RWPE1 (cell line): ENCODE measurements around the gene TCERG1L.

ENCODE experiments used
- CTCF ChIA-PET: fragments of 350-600 bp; sonication (Branson Sonifier 250); formaldehyde crosslinking; extraction: SDS; loops from one replicate; lab custom pipeline; 2021; lab: Yijun Ruan, JAX
- POLR2A ChIA-PET: fragments of 400-600 bp; formaldehyde crosslinking; extraction: SDS; loops from one replicate; lab custom pipeline; 2020; ENCODE audit warnings: antibody characterized with exemption; ENCODE audit not compliant: low non-redundant PET; lab: Yijun Ruan, JAX
- DNase-seq: peaks from one replicate; pipeline ENCODE4 v3.0.0; 2012; ENCODE audit warnings: low spot score
- H3K27ac ChIP-seq: fragments of 450-650 bp; 2 replicates; pipeline ENCODE4 v1.5.1; 2017
- TF ChIP-seq, protein P1 (sequence below): fragments of 450-650 bp; conservative IDR thresholded peaks from 2 replicates; pipeline ENCODE4 v1.5.1; 2017; ENCODE audit warnings: low read depth, mild to moderate bottlenecking

The TCERG1L gene

DNA sequence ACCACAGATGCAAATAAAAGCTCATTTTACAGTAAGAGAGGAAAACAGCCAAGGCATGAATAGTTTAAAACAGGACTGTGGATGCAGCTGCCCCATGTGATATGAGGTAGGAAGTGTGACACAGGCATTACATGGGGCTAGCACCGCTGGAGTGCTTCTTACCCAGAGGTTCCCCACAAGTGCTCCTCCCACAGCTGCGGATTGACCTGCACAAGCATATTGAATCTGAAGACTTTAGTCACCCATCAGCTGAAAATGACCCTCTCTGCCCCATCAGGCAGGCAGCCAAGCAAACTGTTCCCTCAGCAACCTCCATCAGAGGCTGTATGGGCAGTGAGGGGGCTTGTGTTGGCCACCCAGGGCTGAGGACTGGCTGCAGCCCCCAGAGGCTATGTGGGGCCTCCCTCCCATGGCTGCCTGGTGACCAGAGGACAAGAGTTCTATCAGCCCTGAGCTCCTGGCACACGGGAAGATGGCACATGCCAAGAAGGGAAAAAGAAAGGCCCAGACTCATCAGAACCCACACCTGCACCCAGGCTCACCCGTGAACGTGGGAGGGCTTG is 98.7 kb downstream of the TCERG1L start:
- TF ChIP-seq, protein P1, sequence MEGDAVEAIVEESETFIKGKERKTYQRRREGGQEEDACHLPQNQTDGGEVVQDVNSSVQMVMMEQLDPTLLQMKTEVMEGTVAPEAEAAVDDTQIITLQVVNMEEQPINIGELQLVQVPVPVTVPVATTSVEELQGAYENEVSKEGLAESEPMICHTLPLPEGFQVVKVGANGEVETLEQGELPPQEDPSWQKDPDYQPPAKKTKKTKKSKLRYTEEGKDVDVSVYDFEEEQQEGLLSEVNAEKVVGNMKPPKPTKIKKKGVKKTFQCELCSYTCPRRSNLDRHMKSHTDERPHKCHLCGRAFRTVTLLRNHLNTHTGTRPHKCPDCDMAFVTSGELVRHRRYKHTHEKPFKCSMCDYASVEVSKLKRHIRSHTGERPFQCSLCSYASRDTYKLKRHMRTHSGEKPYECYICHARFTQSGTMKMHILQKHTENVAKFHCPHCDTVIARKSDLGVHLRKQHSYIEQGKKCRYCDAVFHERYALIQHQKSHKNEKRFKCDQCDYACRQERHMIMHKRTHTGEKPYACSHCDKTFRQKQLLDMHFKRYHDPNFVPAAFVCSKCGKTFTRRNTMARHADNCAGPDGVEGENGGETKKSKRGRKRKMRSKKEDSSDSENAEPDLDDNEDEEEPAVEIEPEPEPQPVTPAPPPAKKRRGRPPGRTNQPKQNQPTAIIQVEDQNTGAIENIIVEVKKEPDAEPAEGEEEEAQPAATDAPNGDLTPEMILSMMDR: no peak
- H3K27ac ChIP-seq: no peak overlapping the region
- ChIA-PET POLR2A (no interaction called here), CTCF (interaction anchor here (0.7 kb wide), 1 partner anchor 72 kb away, joined by 3 read pairs; no protein-coding TSS in a partner anchor)
- no peak for DNase-seq

DNA sequence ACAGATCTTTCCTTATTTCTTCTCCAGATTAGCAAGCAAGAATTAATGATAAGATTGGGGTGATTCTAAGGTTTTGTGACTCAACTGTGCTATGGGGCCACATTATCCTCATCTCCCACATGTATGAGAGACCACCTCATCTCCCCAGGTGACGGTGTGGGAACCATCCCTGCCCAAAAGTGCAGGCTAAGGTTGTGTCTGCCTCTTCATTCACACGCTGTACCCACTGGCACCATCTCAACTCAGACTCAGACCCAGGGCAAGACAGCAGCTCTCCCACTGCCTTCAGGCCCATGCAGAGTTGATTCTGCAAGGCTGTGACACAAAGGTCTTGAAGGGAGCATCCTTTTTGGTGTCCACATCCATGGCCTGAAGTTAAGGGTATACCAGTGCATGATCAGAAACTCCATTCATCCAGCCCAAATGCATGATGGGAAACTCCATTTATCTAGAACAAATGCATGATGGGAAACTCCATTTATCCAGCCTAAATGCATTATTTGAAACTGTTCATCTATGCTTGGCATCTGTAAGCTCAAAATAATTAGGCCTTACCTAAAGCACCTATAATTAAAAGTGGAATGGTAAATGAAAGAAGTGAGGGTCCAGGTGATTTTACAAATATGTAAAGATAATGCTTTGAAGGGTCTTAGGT is 99.4 kb downstream of the TCERG1L start:
- no peak for DNase-seq
- TF ChIP-seq, protein P1: no peak
- no peak overlapping the region for H3K27ac ChIP-seq
- POLR2A ChIA-PET: no interaction called here
- CTCF ChIA-PET: interaction anchor here (0.7 kb wide), 1 partner anchor 71 kb away, joined by 3 read pairs; no protein-coding TSS in a partner anchor

DNA sequence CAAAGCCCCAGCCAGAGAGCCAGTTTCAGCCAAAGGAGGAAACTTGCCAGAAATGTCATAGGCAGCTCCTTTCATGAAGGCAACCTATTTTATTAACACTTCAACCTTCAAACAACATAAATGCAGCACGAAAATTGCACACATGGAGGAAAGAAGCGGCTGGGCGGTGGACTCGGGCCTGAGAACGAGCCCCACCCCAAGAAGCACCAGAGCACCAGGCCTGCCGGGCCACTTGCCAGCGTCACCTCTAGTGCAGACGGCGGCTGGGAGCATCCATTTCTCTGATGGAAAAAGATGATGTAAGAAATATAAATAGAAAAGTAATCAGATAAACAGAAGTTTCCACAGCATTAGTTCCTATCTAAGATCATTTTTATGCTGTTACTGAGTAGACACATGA is 100.0 kb downstream of the TCERG1L start:
- no peak overlapping the region for H3K27ac ChIP-seq
- ChIA-PET POLR2A (no interaction called here), CTCF (interaction anchor here (0.8 kb wide), 1 partner anchor 10 kb away, joined by 6 read pairs; no protein-coding TSS in a partner anchor)
- no peak for DNase-seq
- TF ChIP-seq, protein P1: no peak

DNA sequence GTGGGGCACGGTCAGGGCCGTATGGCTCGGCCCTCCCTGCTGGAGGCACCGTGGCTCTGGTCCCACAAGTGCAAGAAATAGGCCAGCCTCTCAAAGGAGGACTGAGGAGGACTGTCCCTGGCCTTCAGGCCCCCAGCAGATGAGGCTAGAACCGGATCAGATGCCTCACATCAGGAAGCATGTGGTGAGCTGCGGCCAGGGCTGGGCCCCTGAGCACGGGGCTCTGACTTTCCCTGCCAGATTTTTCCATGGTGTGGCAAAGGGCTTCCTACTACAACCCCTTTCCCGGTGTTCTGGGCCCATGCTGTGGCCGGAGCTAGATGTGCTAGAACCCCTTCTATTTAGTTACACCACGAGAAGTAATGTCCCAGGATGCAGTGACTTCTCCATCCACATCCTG is 100.4 kb downstream of the TCERG1L start:
- CTCF ChIA-PET: interaction anchor here (0.8 kb wide), 1 partner anchor 9 kb away, joined by 6 read pairs; no protein-coding TSS in a partner anchor
- TF ChIP-seq, protein P1: no peak
- H3K27ac ChIP-seq: no peak overlapping the region
- POLR2A ChIA-PET: no interaction called here
- DNase-seq: no peak

DNA sequence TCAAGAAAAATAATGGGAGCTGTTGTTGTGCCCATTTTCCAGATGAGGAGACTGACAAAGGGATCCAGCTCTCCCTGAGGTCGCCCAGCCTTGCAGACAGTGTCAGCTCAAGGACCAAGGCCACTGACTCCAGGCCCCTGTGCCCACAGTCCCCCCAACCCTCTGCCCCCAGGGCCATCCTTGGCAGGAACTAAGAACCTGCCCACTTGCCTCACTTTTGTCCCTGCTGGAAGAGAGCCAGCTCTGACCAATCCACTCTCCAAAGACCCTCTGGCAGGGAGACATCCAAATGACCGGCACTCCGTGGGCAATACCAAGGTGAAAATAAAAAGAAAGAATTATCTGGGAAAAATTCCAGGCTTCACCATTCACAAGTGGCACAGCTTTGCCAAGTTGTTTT is 101.3 kb downstream of the TCERG1L start:
- DNase-seq: no peak
- TF ChIP-seq, protein P1: no peak
- ChIA-PET POLR2A (no interaction called here), CTCF (interaction anchor here (0.6 to 0.7 kb wide), 2 partner anchors 10 to 116 kb away, joined by 3 read pairs; no protein-coding TSS in a partner anchor)
- no peak overlapping the region for H3K27ac ChIP-seq

DNA sequence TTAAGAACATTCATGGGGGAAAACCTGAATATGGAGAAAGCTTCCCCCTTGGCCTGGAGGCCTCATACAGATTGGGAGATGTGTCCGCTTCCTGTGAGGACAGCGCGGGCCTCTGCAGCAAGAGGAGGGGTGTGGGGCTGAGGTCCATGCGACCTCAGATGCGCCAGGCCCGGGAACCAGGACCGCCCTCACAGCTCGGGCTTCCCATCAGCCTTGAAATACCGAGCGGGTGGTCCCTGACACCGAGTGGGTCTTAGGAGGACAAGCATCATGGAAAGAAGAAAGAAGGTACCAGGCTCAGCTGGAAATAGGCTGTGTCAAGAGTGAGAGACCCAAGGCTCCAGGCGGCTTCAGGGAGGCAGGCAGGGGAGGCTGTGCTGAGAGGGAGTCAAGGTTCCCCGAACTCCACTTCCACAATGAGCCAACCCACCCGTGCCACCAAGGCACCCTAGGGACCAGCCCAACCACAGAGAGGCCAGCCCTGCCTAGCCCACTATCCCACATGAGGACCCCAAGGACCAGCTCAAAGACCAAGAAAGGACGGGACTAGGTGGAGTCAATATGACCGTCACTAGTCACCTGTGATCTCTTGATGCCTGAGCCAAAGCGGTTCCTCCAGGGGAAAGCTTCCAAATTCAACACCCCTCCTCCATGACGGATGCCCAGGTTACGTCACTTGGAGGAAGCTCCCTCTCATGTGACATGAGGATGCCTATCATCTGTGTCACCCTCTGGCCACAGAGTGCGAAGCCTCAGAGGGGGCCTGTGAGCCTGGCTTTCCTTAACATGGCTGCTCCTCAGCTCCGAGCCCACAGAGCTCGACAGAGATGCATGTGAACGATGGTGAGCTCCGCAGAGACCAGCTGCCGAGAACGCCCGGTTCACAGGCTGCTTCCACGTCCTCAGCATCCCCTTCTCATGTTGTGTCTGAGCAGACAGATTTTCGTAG is 103.7 kb downstream of the TCERG1L start:
- H3K27ac ChIP-seq: no peak overlapping the region
- ChIA-PET POLR2A (no interaction called here), CTCF (no interaction called here)
- TF ChIP-seq, protein P1: no peak
- DNase-seq: no peak
